GM18951 (cell line): ENCODE measurements around the gene ZDHHC8.

Experiments
- POLR2A ChIP-seq: IDR thresholded peaks from 4 replicates; pipeline ENCODE4 v1.6.1; 2011; ENCODE audit warnings: mild to moderate bottlenecking; ENCODE audit not compliant: insufficient read length, insufficient read depth; ENCODE audit errors: extremely low read depth
- in situ Hi-C: fragments of 300-500 bp; cut with MboI; formaldehyde crosslinking; loops from one replicate; pipeline ENCODE4 v1.12.0; 2022; ENCODE audit warnings: low sequenced_read_pairs, mixed read lengths, inconsistent platforms; ENCODE audit not compliant: unreplicated experiment

ZDHHC8 gene

DNA sequence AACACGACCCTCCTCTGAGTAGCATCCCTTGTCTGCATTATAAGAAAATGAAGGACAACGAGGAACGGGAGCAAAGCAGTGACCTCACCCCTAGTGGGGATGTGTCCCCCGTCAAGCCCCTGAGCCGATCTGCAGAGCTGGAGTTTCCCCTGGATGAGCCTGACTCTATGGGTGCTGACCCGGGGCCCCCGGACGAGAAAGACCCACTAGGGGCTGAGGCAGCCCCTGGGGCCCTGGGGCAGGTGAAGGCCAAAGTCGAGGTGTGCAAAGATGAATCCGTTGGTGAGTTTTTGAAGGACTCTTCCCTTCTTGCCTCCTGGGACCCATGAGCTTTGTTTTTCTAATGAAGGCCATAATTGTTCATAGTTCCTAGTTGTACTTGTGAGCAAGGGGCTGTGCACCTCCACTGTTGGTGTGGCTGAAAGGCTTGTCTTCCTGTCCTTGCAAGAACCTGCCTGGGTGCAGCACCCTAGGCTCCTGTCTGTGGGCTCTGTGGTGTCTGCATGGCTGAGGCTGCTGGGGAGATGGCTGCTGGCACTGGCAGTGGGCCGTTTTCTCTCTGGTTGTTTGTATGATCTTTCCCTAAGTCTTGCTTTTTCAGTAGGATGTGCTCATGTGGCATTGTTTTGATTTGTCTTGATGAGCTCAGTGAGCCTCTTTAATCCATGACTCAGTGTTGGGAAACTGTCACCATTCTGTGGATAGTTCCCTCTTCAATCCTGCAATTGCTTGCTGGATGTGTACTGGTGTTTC, 41.5 kb upstream of the ZDHHC8 start:
- TF ChIP-seq POLR2A = no peak
- in situ Hi-C loops = no loop called here

DNA sequence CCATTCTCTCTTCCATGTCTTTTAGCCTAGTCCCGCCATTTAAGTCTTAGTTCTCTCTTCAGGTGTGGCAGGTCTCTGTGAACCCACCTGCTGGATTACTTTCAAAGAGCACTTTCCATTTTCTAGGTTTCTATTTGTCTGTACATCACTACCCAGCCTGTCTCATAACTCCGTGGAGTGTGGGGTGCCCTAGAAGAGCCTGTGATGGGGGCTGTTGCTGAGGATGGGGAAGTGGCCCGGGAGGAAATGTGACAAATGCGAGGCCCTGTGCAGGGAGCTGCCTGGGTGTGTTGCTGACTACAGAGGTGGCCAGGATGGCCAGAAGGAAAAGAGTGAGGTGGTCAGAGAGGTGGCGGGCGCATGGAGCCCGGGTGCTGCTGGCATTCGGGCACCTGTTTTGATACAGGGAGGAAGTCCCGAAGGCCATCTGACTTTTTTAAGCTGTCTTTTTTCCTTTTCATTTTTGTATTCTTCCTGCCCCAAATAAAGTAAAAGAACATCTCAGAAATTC, 40.8 kb upstream of the ZDHHC8 start:
- no peak for TF ChIP-seq POLR2A
- in situ Hi-C loops = no loop called here

DNA sequence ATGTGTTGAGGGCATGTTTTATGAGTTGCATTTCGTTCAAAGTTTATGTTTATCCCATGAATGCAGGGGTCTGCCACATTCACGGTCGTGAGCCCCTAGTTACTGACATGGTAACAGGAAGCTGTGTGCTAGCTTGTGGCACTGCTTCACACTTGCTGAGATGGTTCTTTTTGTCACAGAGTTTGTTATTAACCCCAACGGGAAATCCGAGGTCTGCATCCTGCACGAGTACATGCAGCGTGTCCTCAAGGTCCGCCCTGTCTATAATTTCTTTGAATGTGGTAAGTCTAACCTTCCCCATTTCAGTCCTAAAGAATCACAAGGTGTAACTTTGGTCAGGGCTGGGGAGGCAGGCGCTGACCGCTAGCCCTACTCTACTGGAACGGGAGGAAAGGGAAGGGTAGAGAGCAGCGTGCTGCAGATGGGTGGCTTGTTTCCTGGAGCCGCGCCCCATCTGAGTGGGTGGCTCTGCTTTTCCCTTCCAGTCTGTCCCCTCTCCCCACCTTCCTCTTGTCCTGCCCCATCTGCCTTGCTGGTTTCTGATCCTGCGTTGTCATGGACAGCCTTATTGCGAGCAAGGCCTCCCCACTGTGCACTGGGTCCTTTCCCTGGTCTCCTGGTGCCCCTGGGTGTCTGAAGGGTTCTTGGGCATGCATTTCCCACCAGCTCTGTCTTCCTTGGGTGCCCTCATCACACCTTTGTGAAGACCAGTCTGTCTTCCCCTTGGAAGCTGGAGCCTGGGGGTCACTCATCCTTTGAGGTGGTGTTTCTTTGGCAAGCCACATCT, 39.7 kb upstream of the ZDHHC8 start:
- in situ Hi-C loops = no loop called here
- no peak for TF ChIP-seq POLR2A

- no peak for TF ChIP-seq POLR2A
Observed at GRCh38 chr22:20092477-20092854, 39.1 kb upstream of the ZDHHC8 start.

GRCh38 chr22:20093418-20094196, 38.0 kb upstream of the ZDHHC8 start:
- TF ChIP-seq POLR2A = no peak
- in situ Hi-C loops = no loop called here

More at GRCh38 chr22:20092477-20092854, 39.1 kb upstream of the ZDHHC8 start:
- in situ Hi-C loops = no loop called here

DNA sequence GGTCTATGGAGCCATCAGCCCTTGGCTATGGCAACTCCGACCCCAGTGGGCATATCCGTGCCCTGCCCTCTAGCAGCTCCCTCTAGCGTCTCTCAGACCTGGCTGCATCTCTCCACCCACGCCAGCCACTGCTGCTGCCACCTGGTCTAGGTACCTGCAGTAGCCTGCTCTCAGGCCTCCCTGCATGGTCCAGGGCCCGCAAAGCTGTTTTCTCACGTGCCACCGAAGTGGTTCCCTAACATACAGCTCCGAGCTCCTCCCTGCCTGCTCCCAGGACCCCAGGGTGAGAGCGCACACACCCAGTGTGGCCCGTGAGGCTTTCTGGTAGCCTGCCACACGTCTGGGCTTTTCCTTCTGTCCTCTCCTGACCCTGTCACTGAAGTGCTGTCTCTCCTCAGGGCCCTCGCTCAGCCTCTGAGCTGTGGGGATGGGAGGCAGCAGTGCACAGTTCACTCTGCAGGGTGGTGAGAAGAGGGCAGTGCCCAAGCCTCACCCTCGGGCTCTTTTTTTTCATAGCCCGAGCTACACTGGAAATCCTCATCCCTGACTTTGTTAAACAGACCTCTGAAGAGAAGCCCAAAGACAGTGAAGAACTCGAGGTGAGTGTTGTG, 37.3 kb upstream of the ZDHHC8 start:
- in situ Hi-C loops = no loop called here
- no peak for TF ChIP-seq POLR2A

DNA sequence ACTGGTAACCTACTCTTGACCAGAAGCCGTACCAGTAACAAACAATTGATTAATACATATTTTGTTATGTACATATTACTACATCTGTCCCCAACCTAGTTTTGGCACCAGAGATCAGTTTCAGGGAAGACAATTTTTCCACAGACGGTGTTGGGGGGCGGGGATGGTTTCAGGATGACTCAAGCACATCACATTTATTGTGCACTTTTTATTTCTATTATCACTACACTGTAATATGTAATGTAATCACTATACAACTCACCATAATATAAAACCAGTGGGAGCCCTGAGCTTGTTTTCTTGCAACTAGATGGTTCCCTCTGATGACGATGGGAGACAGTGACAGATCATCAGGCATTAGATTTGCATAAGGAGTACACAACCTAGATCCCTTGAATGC, 36.1 kb upstream of the ZDHHC8 start:
- no peak for TF ChIP-seq POLR2A
- in situ Hi-C loops = no loop called here

DNA sequence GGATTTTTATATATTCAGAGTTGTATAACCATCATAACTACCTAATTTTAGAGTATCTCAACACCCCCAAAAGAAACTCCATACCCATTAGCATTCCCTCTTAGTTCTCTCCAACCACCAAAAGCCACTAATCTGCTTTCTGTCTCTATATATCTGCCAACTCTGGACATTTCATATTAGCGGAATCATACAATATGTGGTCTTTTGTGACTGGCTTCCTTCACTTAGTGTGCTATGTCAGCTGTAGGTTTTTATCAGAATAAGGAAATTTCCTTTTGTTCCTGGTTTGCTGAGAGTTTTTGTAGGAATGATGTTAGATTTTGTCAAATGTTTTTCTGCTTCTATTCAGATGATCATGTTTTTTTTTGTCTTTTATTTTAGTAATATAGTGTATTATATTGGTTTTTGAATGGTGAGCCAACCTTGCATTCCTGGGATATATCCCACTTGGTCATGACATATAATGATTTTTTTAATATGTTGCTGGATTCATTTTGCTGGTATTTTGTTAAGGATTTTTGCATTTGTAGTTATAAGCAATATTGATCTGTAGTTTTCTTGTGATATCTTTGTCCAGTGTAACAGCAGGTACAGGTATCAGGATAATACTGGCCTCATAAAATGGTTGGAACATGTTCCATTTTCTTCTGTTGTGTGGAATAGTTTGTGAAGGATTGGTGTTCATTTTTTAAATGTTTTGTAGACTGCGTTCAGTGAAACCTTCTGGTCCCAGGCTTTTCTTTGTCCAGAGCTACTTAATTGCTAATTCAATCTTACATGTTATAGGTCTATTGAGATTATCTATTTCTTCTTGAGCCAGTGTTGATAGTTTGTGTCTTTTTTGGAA, 34.8 kb upstream of the ZDHHC8 start:
- TF ChIP-seq POLR2A = no peak
- in situ Hi-C loops = no loop called here

DNA sequence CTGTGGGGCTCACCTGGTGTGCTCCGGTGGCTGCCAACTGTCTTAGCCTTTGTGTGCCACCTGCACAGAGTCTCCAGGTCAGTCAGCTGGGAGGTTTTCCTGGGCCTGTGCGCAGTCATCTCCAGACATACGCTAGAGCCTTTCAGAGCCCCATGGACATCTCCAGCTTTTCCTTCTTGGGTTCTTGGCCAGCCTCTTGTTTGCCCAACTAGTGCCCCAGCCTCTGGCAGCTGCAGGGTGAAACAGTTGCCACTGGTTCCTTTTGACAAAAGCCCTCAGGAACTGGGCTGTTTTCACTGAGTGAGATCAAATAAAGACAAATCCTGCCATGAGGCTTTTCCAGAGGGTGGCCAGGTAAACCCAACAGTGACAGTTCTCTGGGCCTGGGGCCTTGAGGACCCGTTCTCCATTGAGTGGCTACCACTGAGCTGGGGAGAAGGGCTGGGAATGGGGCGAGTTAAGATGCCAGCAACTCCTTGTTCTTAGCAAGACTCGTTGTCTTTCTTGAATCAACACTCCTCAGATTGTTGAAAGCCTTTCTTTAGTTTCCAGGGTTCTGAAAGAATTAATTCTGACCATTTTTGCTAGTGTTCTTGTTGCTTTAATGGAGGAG, 32.4 kb upstream of the ZDHHC8 start:
- TF ChIP-seq POLR2A = no peak
- in situ Hi-C loops = no loop called here

DNA sequence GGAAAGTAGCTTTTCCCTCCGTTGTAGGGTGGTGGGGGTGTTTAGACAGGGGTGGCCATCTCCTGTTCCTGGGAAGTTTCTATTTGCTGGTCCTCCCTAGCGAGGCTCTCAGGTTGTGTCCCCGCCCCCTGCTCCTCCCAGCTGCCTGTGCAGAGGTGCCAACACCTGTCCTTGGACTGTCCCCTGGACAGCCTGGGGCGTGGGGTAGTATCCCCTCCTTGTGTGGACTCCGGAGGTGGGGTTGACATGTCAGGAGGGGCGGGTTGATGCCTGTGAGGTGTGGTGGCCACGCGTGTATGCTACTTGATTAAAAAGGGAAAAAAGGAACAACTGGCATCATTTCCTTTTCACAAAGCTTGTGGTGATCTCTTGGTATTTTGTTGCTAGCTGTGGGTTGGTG, 30.0 kb upstream of the ZDHHC8 start:
- no peak for TF ChIP-seq POLR2A
- in situ Hi-C loops = no loop called here

- in situ Hi-C loops = no loop called here
- no peak for TF ChIP-seq POLR2A
Observed at GRCh38 chr22:20102203-20102780, 29.3 kb upstream of the ZDHHC8 start.

DNA sequence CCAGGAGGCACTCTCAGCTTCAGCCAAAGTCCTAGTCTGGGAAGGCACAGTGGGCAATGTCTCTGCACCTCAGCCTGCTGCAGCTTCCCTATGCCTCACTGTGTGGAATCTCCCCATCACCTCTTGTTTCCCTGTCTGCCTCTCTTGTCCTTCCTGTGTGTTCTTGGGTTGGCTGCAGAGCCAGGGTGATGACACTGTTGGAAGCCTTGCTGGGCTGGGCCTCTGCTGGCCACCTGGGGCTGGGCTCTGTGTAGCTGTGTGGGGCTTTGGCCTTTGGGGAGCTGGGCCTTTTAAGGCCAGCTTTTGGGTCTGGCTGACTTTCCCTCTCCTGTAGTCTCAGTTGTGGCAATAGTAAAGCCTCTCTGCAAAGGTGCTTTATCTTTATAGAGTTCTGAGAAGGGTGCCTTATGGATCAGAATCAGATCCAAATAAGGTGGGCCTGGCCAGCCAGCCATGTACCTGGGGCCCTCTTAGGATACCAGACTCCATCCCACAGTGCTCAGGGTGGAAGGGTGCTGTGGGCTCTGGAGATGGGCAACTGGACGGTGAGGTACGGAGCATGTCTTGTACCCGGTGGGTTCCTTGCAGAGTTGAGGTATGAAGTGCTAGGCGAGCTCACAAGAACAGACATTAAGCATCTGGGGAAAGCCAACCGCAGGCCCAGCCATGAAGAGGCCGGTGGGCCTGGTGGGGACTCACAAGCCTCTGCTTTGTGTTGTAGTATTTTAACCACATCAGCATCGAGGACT, 26.0 kb upstream of the ZDHHC8 start:
- in situ Hi-C loops = no loop called here
- no peak for TF ChIP-seq POLR2A
